ENCODE measurements around the gene GABRQ.

Gene GABRQ

DNA sequence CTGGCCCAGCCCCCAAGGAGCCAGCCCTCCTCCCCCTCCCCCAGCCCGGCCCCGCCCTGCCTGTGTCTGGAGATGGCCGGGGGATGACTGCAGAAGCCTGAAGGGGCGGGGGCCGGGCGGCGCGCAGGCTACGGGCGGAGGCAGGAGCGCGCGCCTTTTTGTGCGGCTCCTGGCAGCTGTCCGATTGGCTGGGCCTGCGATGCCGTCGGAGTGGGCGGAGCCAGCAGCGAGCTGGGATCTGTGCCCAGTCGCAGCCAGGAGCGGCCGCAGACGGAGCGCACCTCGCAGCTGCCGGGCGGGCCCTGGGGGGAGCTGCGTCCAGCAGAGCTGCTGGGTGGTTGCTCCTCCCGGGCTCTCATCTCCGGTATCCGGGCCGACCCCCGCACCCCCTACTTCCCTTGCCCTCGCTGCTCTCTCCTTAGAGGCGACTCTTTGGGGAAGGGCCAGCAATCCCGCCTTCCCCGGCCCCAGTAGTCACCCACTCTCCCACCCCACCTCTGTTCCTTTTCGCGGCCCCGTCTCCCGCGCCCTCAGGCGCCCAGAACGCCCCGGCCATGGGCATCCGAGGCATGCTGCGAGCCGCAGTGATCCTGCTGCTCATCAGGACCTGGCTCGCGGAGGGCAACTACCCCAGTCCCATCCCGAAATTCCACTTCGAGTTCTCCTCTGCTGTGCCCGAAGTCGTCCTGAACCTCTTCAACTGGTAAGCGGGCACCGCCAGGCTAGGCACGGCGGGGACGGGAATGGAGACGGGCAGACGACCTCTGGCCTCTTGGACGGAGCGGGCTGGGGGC is at the start of gene GABRQ:
TSS of gene GABRQ (plus strand) at position 247 of the 794 bp plus-strand sequence. CDS start at position 555, 308 bp downstream.
- DNase-seq = peak; percentile 62

DNA sequence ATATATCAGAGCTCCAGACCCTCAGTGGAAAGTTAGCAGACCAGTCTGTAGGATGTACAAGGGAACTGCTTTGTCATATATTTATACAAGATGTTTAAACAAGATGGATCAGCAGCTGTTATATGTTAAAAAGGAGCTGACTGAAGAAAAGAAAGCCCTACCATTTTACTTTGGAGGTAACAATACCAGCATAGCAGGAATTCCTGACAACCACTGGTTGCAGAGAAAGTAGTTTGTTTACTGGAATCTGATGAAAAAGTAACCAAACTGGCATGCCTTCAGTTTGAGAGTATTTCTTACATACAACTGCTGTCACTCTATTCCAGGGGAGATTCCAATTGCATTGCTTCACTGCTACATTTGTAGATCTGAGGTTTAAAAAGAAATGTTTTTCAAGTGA is 49.5 kb upstream of the GABRQ start:
- no peak for DNase-seq

DNA sequence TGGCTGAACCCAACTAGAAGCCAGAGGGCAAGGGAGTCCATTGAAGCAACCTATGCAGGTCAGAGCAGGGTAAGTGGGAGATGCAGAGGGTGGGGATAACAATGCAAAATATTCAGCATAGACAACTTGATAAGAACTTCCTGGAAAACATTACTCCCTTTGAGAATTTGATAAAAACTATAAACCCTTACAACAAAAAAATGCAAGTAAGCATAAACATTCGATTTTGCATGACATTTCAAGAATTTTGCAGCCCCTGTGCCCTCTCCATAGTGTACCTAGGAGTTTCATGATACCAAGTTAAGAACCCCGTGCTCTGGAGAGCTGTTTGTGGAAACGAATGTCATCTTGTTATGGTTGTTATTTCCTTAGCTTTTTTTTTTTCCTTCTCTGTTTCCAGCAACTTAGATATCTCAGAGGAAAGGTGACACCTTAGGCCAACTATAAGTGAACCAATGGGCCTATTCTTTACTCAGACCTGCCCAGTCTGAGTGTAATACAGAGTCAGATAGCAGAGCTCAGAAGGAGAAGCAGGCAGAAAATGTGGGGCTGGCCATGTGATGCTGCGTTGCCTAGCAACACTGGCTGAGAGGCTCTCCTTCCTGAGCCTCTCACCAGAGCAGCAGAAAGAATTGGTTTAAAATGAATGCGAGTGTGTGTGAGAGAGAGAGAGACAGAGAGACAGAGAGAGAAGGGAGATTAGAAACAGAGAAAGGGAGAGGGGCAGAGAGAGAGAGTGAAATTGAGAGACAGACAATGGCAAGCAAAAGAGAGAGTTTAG is 36.7 kb upstream of the GABRQ start:
- no peak for DNase-seq

DNA sequence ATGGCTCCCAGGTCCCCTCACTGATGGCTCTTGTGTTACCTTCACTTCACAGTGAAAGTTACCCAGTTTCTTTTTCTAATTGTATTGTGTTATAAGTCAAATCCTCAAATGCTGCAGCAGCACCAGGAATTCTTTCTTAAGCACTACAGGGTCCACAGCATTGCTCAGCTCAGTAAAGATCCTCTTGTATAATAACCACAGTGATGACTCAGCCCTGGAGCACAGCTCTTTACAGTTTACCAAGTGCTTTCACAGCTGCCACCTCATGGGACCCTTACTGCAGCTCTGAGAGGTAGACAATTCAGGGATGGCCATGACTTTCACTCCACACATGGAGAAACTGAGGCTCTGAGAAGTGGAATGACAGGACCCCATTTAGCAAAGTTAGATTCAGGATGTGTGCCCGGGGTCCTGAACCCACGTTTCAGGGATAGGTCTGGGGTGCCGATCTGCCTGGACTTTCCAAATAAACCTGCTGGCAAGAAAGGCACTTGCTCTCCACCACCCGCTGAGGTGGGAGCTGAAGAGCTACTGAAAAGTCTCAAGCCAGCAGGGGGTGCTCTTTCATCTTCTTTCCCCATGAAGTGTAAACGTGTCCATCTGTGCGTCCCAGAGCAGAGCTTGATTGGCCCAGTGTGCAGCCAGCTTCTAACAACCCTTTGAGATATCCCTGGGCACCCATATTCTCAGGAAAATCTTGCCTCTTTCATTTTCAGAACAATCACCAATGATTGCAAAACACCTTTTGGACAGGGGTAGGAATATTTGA is 35.7 kb upstream of the GABRQ start:
- no peak for DNase-seq

DNA sequence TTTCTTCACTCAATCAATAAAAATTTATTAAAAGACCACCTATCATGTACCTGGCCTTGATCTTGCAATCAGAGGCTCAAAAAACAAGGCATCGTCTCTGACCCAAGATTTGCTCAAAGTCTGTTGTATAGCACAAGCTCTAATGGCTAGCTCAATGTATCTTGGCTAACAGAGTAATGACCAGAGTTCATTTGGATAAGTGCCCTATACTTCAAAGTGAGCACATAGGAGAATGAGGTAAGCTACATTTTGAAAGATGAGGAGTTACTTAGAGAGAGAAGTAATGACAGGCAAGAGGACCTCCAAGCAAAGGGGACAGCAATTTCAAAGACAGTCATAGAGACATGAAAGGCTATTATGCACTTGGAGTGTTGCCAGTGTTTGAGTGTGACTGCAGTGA is 22.9 kb upstream of the GABRQ start:
- no peak for DNase-seq

DNA sequence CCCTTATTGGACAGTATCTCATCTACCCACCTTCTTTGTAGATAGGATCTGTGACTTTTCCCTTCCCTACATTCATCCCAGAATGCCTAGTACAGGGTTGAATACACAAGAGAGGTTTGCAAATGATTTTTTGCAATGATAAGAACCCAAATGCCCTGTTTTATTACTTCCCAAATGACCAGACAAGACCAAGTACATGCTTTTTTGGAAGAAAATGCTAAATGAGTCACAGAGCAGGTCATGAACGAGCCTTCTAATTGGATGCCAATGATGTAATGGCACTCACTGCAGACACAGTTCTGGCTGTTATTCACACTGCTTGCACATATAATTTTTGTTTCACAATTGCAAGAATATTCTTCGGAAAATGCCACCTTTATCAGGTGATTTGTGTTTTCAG is 17.8 kb upstream of the GABRQ start:
- DNase-seq = no peak

DNA sequence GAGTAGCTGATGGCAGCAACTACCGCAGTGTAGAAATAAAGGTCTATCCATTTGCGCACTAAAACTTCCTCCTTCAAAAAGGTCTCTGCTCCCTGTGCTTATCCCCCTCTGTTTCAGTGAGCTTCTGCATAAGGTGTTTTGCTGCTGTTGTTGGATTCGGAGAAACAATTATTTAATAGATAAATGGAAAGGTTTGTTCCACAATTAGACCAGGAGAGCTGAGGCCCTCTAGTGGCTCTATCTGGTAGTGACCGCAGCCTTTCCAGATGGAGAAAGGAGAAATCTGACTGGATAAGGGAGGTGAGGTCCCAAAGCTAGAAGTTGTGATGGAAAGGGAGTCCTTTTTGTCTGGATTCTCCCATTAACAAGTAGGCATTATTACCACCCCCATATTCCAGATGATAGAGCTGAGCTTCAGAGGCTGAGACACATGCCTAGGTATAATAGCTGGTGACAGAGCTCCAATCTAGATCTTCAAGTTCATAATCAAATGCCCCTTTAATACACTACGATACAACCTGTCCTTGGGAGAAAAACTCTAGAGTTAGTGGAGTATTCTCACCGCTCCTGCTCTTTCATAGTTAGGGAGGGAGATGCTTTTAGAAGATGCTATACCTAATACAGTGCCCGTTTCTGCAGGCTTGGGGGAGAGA is 5.1 kb upstream of the GABRQ start:
- DNase-seq = peak; percentile 15

DNA sequence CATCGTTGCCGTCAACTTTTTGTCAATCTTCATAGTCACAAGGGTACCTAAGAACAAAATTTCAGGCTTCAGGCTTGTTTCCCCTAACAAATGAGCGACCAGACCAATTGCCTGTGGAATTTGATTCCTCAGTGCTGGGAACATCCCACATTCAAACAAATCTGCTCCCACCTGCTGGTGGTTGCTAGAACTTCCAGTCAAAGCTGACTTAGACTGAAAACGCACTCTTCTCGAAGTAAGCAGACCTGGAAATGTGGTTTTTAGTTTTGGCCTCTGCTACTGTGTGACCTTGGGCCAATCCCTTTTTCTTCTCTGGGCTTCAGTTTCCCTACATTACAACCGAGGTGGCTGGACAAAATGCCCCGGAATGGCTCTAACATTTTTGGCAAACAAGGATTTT is 1.8 kb upstream of the GABRQ start:
- no peak for DNase-seq

DNA sequence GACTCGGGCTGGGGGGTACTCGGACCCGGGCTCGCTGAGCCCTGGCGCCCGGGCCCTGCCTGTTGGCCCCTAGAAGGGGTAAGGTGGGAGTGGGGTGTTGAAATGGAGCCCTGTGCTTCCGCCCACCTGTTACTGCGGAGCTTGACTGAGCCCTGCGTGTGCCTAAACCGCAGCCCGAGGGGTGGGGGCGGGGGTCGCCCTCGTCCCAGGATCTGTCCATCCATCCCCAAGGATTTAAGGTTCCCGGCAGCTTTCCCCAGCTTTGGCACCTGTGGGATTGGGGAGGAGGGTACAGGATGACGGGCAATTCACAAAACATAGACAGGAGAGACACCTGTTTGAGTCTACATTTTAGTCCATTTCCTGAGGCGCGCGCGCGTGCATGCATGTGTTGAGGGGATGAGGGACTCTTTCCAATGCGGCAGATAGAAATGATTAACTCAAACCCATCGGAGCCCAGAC is 779 bp downstream of the GABRQ start:
- DNase-seq = no peak

DNA sequence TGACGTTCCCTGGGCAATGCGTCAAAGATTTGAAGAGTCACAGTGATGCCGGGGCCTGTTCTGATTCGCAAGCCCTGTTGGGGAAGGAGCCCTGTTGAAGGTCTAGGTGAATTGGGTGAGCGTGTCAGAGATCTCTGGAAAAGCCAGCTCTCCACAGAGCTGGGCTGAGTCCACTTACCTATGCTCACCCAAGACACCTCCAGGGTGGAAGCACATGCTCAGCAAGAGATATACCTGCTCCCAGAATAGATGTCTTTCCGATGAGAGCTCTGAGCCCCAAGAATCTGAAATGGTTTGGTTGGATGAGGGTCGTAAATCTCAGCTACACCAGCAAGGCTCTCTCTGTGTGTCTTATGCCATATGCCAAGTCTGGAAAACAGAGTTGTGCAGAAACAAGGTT is 1.7 kb downstream of the GABRQ start:
- DNase-seq = no peak

DNA sequence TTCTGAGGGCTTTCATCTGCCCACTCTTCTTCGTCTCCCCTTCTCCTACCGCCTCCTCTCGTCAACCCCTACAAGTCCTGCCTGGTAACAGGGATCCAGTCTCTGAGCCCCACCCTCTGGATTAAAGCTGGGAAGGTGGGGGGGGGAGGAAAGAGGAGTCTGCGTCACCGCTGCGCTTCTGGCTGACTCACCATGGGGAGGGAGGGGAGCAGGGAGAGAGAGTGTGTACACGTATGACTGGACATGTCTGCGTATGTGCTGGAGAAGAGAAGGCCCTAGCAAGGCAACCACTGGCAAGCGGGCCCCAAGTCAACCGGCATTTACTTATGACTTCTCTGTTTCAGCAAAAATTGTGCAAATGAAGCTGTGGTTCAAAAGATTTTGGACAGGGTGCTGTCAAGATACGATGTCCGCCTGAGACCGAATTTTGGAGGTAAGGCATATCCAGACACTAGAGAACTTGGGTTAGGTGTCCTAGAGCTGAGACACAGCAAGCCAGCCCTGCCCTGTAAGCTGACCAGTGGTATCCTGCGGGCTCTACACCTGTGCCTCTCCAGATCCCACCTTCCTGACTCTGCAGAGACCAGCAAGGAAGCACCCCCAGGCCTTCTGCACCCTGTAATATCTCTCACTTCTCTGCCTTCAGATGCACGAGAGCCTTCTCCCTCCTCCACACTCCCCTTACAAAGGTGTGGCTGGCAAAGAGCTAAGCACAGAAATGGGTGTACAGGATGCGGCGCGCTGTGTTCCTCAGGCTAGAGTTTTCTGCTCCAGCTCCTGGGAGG is 2.5 kb downstream of the GABRQ start:
- DNase-seq = no peak

DNA sequence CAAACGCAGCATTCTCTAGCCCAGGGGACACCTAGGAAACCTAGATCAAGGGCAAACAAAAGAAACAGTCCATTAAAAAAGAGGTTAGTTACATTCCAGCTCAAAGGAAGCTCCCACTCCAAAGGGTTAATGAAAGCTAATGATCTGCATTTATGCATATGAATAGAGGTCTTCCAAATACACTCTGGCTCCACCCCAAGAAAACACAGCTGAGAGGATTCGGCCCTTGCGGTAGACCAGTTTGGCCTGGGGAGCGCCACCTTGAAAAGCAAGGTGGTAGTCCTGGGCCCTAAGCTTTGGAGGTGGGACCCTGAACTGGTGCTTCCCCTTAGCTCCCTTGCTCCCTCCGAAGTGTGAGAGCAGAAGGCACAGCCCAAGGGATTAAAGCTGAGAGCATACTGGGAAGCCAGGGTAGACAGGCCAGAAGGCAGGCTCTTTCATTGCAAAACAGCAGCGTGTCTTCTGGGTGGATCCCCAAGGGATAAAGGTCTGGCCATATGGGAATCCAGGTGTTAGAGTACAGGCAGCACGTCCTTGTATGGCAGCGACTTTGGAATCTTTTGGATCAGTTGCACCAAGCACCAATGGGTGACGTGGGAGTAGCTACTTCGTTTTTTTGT is 3.7 kb downstream of the GABRQ start:
- DNase-seq = no peak

DNA sequence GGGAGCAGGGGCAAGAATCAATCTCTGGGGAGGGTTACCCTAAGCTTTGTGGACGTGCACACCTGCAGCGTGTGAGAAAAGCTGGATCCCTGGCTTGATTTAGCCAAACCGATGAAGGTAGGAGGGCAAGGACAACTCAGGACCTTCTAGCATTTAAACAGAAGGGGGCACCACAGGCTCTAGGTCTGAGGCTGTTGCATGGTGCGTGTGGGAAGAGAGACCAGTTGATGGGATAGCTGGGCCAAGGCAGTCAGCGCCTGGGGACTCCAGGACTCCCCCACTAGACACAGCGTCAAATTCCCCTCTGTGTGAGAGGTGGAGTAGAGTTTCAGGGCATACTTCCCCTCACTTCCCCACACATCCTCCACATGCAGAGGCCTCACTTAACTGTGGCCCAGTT is 4.3 kb downstream of the GABRQ start:
- no peak for DNase-seq

DNA sequence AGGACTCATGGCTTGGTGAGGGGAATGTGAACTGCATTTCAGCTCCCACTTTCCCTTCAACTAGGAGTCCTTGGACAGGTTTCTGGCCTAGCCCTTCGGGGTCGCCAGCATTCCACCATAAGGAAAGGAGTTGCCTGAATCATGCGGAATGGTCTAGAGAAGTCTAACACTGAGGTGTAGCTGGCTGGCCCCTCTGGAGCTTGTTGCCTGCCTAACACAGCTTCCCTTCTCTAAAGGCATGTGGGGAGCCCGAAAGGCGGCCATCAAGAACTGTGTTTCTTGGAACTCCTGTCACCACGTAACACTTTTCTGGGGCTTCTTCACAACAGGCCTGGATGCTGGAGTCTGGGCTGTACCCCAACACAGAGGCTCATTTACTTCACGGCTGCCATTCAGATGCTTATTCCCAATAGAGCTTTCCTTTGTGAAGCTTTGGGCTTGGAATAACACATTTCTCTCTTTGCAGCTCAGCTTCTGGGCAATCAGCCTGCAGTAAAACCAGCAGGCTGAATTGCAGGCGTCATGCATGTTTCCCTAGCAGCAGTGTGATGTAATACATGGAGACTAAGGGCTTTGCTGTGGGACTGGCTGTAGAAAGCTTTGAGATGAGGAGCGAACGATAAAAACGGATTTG is 5.4 kb downstream of the GABRQ start:
- DNase-seq = no peak

DNA sequence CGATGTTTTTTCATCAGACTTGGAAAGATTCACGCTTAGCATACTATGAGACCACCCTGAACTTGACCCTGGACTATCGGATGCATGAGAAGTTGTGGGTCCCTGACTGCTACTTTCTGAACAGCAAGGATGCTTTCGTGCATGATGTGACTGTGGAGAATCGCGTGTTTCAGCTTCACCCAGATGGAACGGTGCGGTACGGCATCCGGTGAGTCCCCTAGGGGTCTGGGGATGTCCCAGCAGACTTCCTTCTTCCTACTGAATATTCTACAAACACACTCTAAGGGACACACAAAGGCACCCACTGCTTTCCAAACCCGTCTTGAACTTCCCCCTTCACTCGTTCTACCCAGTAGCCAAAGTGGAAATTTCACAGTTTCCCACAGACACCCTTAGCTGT is 9.3 kb downstream of the GABRQ start:
- no peak for DNase-seq

DNA sequence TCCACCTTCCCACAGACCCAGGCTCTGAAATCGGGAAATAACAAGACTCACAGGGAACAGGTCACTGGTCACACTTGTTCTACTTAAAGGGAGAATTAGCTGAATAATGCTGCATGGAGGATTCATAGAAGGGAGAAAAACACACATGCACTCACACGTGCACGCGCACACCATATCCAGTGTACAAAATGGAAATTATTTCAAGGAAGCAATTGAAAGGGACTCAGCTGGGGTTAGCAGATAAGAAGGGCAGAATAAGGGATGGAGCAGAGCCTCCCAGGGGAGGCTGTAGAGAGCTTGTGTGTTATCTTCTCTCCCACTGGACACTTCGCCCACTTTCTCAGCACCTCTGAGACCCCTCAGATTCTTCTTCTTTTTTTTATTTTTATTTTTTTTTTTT is 10.3 kb downstream of the GABRQ start:
- no peak for DNase-seq

DNA sequence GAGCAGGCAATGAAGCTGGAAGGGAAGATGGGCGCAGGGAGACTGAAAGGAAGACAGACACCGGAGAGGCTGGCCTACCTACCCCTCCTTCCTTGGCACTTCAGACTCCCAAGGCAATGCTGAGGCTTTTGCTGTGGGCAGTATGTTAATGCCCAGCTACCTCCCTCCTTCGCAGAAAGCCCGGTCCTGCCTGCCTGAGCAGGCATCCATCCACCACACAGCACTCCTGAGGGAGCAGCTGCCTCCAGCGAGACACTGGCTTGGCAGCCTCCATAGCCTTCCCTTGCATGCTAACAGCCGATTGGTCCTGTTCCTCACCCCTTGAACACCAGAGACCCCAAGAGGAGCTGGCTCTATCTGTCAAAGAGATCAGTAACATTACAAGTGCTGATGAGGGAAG is 14.4 kb downstream of the GABRQ start:
- DNase-seq = no peak

DNA sequence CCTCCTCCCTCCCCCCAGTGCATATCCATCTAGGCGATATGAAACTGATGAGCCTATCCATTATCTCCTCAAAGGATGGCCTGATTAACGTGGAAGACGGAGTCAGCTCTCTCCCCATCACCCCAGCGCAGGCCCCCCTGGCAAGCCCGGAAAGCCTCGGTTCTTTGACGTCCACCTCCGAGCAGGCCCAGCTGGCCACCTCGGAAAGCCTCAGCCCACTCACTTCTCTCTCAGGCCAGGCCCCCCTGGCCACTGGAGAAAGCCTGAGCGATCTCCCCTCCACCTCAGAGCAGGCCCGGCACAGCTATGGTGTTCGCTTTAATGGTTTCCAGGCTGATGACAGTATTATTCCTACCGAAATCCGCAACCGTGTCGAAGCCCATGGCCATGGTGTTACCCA is 14.8 kb downstream of the GABRQ start:
- DNase-seq = no peak

DNA sequence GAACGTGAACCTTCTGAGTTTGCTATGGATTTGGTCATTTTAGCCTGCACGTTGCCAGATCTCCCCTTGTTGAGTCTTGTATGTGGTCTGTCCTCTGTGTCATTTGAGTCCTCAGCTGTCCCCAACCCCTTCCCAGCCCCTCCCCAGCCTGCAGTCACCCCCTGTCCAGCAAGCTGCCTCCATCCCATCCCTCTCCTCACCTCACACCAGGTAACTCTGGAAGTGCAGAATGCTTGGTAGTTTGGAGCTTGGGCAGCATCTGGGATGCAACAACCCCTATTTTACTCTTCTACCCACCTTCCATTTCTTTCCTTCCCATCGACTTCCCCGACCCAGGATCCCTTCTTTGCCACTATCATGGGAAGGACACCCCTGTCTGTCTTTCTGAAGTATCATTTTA is 18.4 kb downstream of the GABRQ start:
- DNase-seq = no peak

DNA sequence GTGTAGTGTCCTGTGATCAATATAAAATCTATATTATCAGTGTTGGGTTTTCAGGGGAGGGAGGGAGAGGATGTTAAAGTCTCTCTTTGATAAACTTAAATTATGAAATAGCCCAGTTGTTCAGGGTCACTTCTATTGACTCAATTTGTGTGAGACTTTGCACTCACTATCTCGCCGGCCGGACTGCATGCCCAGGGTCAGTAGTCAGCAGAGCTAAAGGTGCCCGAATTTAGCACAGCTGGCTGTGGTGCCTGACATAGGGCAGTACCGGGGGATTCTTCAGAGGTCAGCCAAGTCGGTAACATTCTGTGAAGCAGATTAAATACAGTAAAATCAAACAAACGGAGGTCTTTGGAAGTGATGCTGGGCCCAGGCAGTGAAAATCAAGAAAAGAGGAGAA is 19.2 kb downstream of the GABRQ start:
- DNase-seq = no peak

DNA sequence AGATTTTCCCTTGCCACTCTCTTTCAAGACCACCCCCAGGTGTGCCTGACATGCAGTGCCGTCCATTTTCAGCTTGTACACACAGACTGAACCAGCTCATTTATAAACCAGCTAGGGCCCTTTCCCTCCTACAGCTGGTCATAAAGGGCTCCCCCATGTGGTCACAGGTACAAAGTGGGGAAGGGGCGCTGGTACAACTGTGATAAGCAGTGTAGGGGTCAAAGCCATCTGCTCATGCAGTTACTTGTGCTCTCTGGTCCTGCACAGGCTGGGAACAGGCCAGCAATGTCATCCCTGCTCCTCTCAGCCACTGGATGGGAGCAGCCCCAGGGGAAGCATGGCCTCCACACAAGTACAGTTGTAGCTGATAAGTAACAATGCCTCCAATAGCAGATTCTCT is 20.6 kb downstream of the GABRQ start:
- DNase-seq = no peak
